Naive thymus-derived CD4-positive, alpha-beta T cell (primary cell): Measurements from ENCODE around the gene FSTL5. TPM values are rescaled to one million over a fixed set of nuclear protein-coding genes. Genes with fewer than 3 reads are reported as not detected.

Experiments used
- ATAC-seq: fragments of 150-1000 bp; cut with Tn5 transposase; 2 replicates; pipeline ENCODE4 v1.10.0; 2021; ENCODE audit warnings: mild to moderate bottlenecking, moderate library complexity
- CTCF ChIA-PET: fragments of 350-600 bp; sonication (Branson Sonifier 250); formaldehyde crosslinking; loops from one replicate; lab custom pipeline; 2021; ENCODE audit warnings: antibody characterized with exemption; lab: Charles Lee
- POLR2A ChIA-PET: fragments of 350-600 bp; sonication (Branson Sonifier 250); formaldehyde crosslinking; loops from one replicate; lab custom pipeline; 2021; ENCODE audit warnings: antibody characterized with exemption, inconsistent platforms; lab: Charles Lee
- DNase-seq, 9 donors: peaks; one replicate each; pipeline versions ENCODE4 v3.0.0 to v3.0.0-alpha.2; 2020 to 2022; ENCODE audit warnings: mixed read lengths in 1 of 9
- H3K27ac ChIP-seq: one replicate; pipeline ENCODE4 v1.7.0; 2013; ENCODE audit warnings: mild to moderate bottlenecking, low read depth, low read length, moderate library complexity
- H3K27me3 ChIP-seq, 2 donors: one replicate each; pipeline ENCODE4 v1.7.0; 2013; ENCODE audit warnings: low read length in 2 of 2, mild to moderate bottlenecking in 2 of 2, moderate library complexity in 2 of 2; ENCODE audit not compliant: control insufficient read depth in 2 of 2, insufficient read depth in 2 of 2
- H3K36me3 ChIP-seq, 3 experiments: 1 replicate in 2 of 3; 2 replicates in 1 of 3; pipeline ENCODE4 v1.7.0; 2013; ENCODE audit warnings: low read length in 3 of 3, mild to moderate bottlenecking in 3 of 3, moderate library complexity in 1 of 3; ENCODE audit not compliant: insufficient read depth in 3 of 3, control insufficient read depth in 2 of 3
- H3K4me1 ChIP-seq, 2 donors: one replicate each; pipeline ENCODE4 v1.7.0; 2013; ENCODE audit warnings: low read length in 2 of 2, mild to moderate bottlenecking in 2 of 2, moderate library complexity in 1 of 2; ENCODE audit not compliant: control insufficient read depth in 2 of 2, insufficient read depth in 2 of 2
- H3K4me3 ChIP-seq: 2 replicates; pipeline ENCODE4 v1.7.0; 2013; ENCODE audit warnings: mild to moderate bottlenecking, low read length
- H3K9me3 ChIP-seq, 3 experiments: 1 replicate in 2 of 3; 2 replicates in 1 of 3; pipeline ENCODE4 v1.7.0; 2013; ENCODE audit warnings: low read length in 3 of 3; ENCODE audit not compliant: control insufficient read depth in 2 of 3
- H3K27ac Mint-ChIP-seq, 9 donors: one replicate each; pipeline ENCODE4 v1.8.0; 2020 to 2022; ENCODE audit warnings: mixed read lengths in 9 of 9, mild to moderate bottlenecking in 8 of 9, moderate library complexity in 5 of 9, inconsistent platforms in 2 of 9
- H3K27me3 Mint-ChIP-seq, 5 donors: one replicate each; pipeline ENCODE4 v1.8.0; 2021 to 2022; ENCODE audit warnings: mixed read lengths in 5 of 5, mild to moderate bottlenecking in 1 of 5
- H3K36me3 Mint-ChIP-seq, 5 donors: one replicate each; pipeline ENCODE4 v1.8.0; 2020 to 2022; ENCODE audit warnings: mixed read lengths in 5 of 5, mild to moderate bottlenecking in 3 of 5, inconsistent platforms in 1 of 5
- H3K4me1 Mint-ChIP-seq, 7 donors: one replicate each; pipeline ENCODE4 v1.8.0; 2020 to 2022; ENCODE audit warnings: mixed read lengths in 7 of 7, mild to moderate bottlenecking in 3 of 7, inconsistent platforms in 1 of 7
- H3K4me3 Mint-ChIP-seq, 10 donors: one replicate each; pipeline ENCODE4 v1.8.0; 2020 to 2022; ENCODE audit warnings: mild to moderate bottlenecking in 10 of 10, mixed read lengths in 10 of 10, moderate library complexity in 6 of 10, inconsistent platforms in 2 of 10
- H3K9me3 Mint-ChIP-seq, 11 donors: one replicate each; pipeline ENCODE4 v1.8.0; 2020 to 2022; ENCODE audit warnings: mixed read lengths in 11 of 11, mild to moderate bottlenecking in 4 of 11, inconsistent platforms in 1 of 11, moderate library complexity in 1 of 11
- intact Hi-C, 2 donors: fragments of 100-400 bp; cut with micrococcal nuclease; formaldehyde crosslinking; loops; one replicate each; pipeline ENCODE4 v1.15.1; 2023
- polyA plus RNA-seq, 2 donors: library from polyadenylated mRNA; unstranded; fragments of 300-500 nt; fragmentation: Illumina TruSeq; gene quantifications; one replicate each; pipeline ENCODE4 v1.2.3, GENCODE V29; 2021
- total RNA-seq, 6 experiments: library from RNA in 5 of 6; stranded (reverse) in 5 of 6; gene quantifications; 1 replicate in 5 of 6; 2 replicates in 1 of 6; pipeline ENCODE4 v1.2.3 and lab custom pipeline; 2021 to 2026

FSTL5 gene
- total and polyA plus RNA-seq, 7 experiments from 2014 or later, result not detected

- ChIA-PET POLR2A (no interaction called here), CTCF (no interaction called here)
- H3K4me1 Mint-ChIP-seq, result no peaks in the 10 kb centered on the region
- intact Hi-C loops, result no loop called here
- DNase-seq (no peak), ATAC-seq (no peak)
- H3K27ac ChIP-seq, result no peak overlapping the region
- peaks cover 0 to 10% (median 3%) of the 10 kb centered on the region in 11 donors for H3K9me3 Mint-ChIP-seq
- no peaks in the 10 kb centered on the region for H3K9me3 ChIP-seq
- no peaks in the 10 kb centered on the region for H3K36me3 ChIP-seq
- H3K4me3 ChIP-seq, result no peak overlapping the region
- H3K36me3 Mint-ChIP-seq, result no peaks in the 10 kb centered on the region
- H3K27me3 ChIP-seq, result no peaks in the 10 kb centered on the region
- no peaks in the 10 kb centered on the region for H3K4me1 ChIP-seq
- no peak overlapping the region for H3K27ac Mint-ChIP-seq
- H3K4me3 Mint-ChIP-seq, result no peak overlapping the region
- no peaks in the 10 kb centered on the region for H3K27me3 Mint-ChIP-seq
Measured at GRCh38 chr4:161466316-161466715, 697.5 kb downstream of the FSTL5 start.

GRCh38 chr4:161463436-161463835, 700.4 kb downstream of the FSTL5 start:
- Mint-ChIP-seq H3K4me3 (no peak overlapping the region), H3K36me3 (no peaks in the 10 kb centered on the region), H3K27me3 (no peaks in the 10 kb centered on the region), H3K4me1 (no peaks in the 10 kb centered on the region), H3K9me3 (peaks cover 0 to 7% (median 2%) of the 10 kb centered on the region in 11 donors), H3K27ac (no peak overlapping the region)
- Histone ChIP-seq H3K27me3 (no peaks in the 10 kb centered on the region), H3K4me3 (no peak overlapping the region), H3K36me3 (no peaks in the 10 kb centered on the region), H3K9me3 (no peaks in the 10 kb centered on the region), H3K27ac (no peak overlapping the region), H3K4me1 (no peaks in the 10 kb centered on the region)
- DNase-seq (no peak), ATAC-seq (no peak)
- ChIA-PET POLR2A (no interaction called here), CTCF (no interaction called here)
- intact Hi-C loops, result no loop called here

GRCh38 chr4:161457906-161458305, 705.9 kb downstream of the FSTL5 start:
- H3K36me3 Mint-ChIP-seq, result no peaks in the 10 kb centered on the region
- H3K4me3 Mint-ChIP-seq, result no peak overlapping the region
- DNase-seq (no peak), ATAC-seq (no peak)
- Histone ChIP-seq H3K4me1 (no peaks in the 10 kb centered on the region), H3K9me3 (no peaks in the 10 kb centered on the region), H3K36me3 (no peaks in the 10 kb centered on the region), H3K4me3 (no peak overlapping the region), H3K27ac (no peak overlapping the region), H3K27me3 (no peaks in the 10 kb centered on the region)
- H3K4me1 Mint-ChIP-seq, result no peaks in the 10 kb centered on the region
- peaks cover 0 to 4% (median 0%) of the 10 kb centered on the region in 11 donors for H3K9me3 Mint-ChIP-seq
- intact Hi-C loops, result no loop called here
- POLR2A ChIA-PET, result no interaction called here
- no peak overlapping the region for H3K27ac Mint-ChIP-seq
- no peaks in the 10 kb centered on the region for H3K27me3 Mint-ChIP-seq
- CTCF ChIA-PET, result no interaction called here

GRCh38 chr4:161457311-161457710, 706.5 kb downstream of the FSTL5 start:
- H3K36me3 Mint-ChIP-seq, result no peaks in the 10 kb centered on the region
- ATAC-seq (no peak), DNase-seq (no peak)
- H3K4me3 ChIP-seq, result no peak overlapping the region
- peaks cover 0 to 4% (median 0%) of the 10 kb centered on the region in 11 donors for H3K9me3 Mint-ChIP-seq
- no peaks in the 10 kb centered on the region for H3K4me1 Mint-ChIP-seq
- H3K27me3 Mint-ChIP-seq, result no peaks in the 10 kb centered on the region
- no peaks in the 10 kb centered on the region for H3K27me3 ChIP-seq
- H3K4me1 ChIP-seq, result no peaks in the 10 kb centered on the region
- ChIA-PET CTCF (no interaction called here), POLR2A (no interaction called here)
- no peak overlapping the region for H3K27ac Mint-ChIP-seq
- H3K36me3 ChIP-seq, result no peaks in the 10 kb centered on the region
- H3K27ac ChIP-seq, result no peak overlapping the region
- no peak overlapping the region for H3K4me3 Mint-ChIP-seq
- no peaks in the 10 kb centered on the region for H3K9me3 ChIP-seq
- intact Hi-C loops, result no loop called here

GRCh38 chr4:161454860-161455259, 708.9 kb downstream of the FSTL5 start:
- H3K27me3 Mint-ChIP-seq, result no peaks in the 10 kb centered on the region
- Histone ChIP-seq H3K4me1 (no peaks in the 10 kb centered on the region), H3K4me3 (no peak overlapping the region), H3K27ac (no peak overlapping the region), H3K27me3 (no peaks in the 10 kb centered on the region), H3K36me3 (no peaks in the 10 kb centered on the region), H3K9me3 (no peaks in the 10 kb centered on the region)
- intact Hi-C loops, result no loop called here
- H3K36me3 Mint-ChIP-seq, result no peaks in the 10 kb centered on the region
- no peak for DNase-seq
- CTCF ChIA-PET, result no interaction called here
- no peak overlapping the region for H3K4me3 Mint-ChIP-seq
- H3K9me3 Mint-ChIP-seq, result peaks cover 0 to 1% (median 0%) of the 10 kb centered on the region in 11 donors
- POLR2A ChIA-PET, result no interaction called here
- no peaks in the 10 kb centered on the region for H3K4me1 Mint-ChIP-seq
- no peak overlapping the region for H3K27ac Mint-ChIP-seq
- ATAC-seq, result no peak

- H3K36me3 Mint-ChIP-seq, result no peaks in the 10 kb centered on the region
- Histone ChIP-seq H3K4me1 (no peaks in the 10 kb centered on the region), H3K4me3 (no peak overlapping the region), H3K27me3 (no peaks in the 10 kb centered on the region), H3K27ac (no peak overlapping the region), H3K36me3 (no peaks in the 10 kb centered on the region), H3K9me3 (no peaks in the 10 kb centered on the region)
- no peak overlapping the region for H3K27ac Mint-ChIP-seq
- ATAC-seq, result no peak
- peaks cover 0 to 15% (median 1%) of the 10 kb centered on the region in 11 donors for H3K9me3 Mint-ChIP-seq
- H3K27me3 Mint-ChIP-seq, result no peaks in the 10 kb centered on the region
- H3K4me1 Mint-ChIP-seq, result no peaks in the 10 kb centered on the region
- no peak overlapping the region for H3K4me3 Mint-ChIP-seq
- intact Hi-C loops, result no loop called here
- DNase-seq, result no peak
- ChIA-PET POLR2A (no interaction called here), CTCF (no interaction called here)
Measured at GRCh38 chr4:161448550-161449180, 715.1 kb downstream of the FSTL5 start.

GRCh38 chr4:161444626-161445025, 719.2 kb downstream of the FSTL5 start:
- POLR2A ChIA-PET, result no interaction called here

More at GRCh38 chr4:161444626-161445025, 719.2 kb downstream of the FSTL5 start:
- Mint-ChIP-seq H3K4me3 (no peak overlapping the region), H3K27ac (no peak overlapping the region), H3K36me3 (no peaks in the 10 kb centered on the region), H3K4me1 (no peaks in the 10 kb centered on the region), H3K27me3 (no peaks in the 10 kb centered on the region), H3K9me3 (peaks cover 0 to 18% (median 1%) of the 10 kb centered on the region in 11 donors)
- Histone ChIP-seq H3K27me3 (no peaks in the 10 kb centered on the region), H3K4me3 (no peak overlapping the region), H3K36me3 (no peaks in the 10 kb centered on the region), H3K4me1 (no peaks in the 10 kb centered on the region), H3K27ac (no peak overlapping the region), H3K9me3 (no peaks in the 10 kb centered on the region)
- DNase-seq, result no peak
- no peak for ATAC-seq
- CTCF ChIA-PET, result no interaction called here
- intact Hi-C loops, result no loop called here
